Measurements from ENCODE around the gene ZFP91.

- no peak for TF ChIP-seq EZH2 (IDR thresholded peaks at IDR 0.05; ENCODE audit: insufficient read depth, poor library complexity, severe bottlenecking)
- TF ChIP-seq EZH2phosphoT487 (IDR thresholded peaks at IDR 0.05; ENCODE audit: insufficient read depth, low read depth) = no peak
Measured at GRCh38 chr11:58608331-58608730, 29.5 kb downstream of the ZFP91 start.

Data from GM23248 (cell line).